Measurements from ENCODE around the gene ZNF552.

GRCh38 chr19:57820599-57820998, 5.9 kb upstream of the ZNF552 start:
- TF ChIP-seq POLR2A (IDR thresholded peaks at IDR 0.05; ENCODE audit: low read depth) (no peak), EP300 (IDR thresholded peaks at IDR 0.05) (no peak), CTCF (IDR thresholded peaks at IDR 0.05) (no peak)

Measured in esophagus muscularis mucosa (tissue), 4 donors.